SK-N-SH (cell line): ENCODE data around the gene NFKBIE. TPM values are rescaled to one million over a fixed set of nuclear protein-coding genes. Genes with fewer than 3 reads are reported as not detected.

ENCODE experiments used
- CTCF ChIA-PET: fragments of 300-600, 350-600 bp; formaldehyde crosslinking; extraction: SDS; loops from one replicate; lab custom pipeline; 2021; lab: Yijun Ruan, JAX
- POLR2A ChIA-PET: fragments of 350-600 bp; sonication (Branson Sonifier 250); formaldehyde crosslinking; extraction: SDS; loops from one replicate; lab custom pipeline; 2020; ENCODE audit warnings: antibody characterized with exemption, inconsistent platforms; lab: Yijun Ruan, JAX
- DNase-seq: peaks from one replicate; pipeline ENCODE4 v3.0.0; 2012
- H2AFZ ChIP-seq: fragments of 200-600 bp; sonication (generic); 2 replicates; pipeline ENCODE4 v1.8.1; 2016; ENCODE audit warnings: antibody characterized with exemption, mild to moderate bottlenecking, low read depth
- H3F3A ChIP-seq: fragments of 200-600 bp; sonication (generic); replicated peaks from 2 replicates; pipeline ENCODE3; 2016; ENCODE audit warnings: antibody characterized with exemption, mild to moderate bottlenecking; ENCODE audit not compliant: insufficient read depth
- H3K27ac ChIP-seq, 2 experiments: fragments of 200-500 bp in 1 of 2; fragments of 200-600 bp in 1 of 2; sonication (Bioruptor generic) in 1 of 2; sonication (generic), shearing (Covaris generic) in 1 of 2; 2 replicates each; pipeline versions ENCODE4 v1.5.1 to v1.6.1; 2014 to 2016; ENCODE audit warnings: low read depth in 2 of 2, inconsistent platforms in 1 of 2, low read length in 1 of 2, mild to moderate bottlenecking in 1 of 2, mixed read lengths in 1 of 2
- H3K27me3 ChIP-seq: fragments of 200-600 bp; sonication (generic), shearing (Covaris generic); 2 replicates; pipeline ENCODE4 v1.6.1; 2016; ENCODE audit warnings: mixed run types; ENCODE audit not compliant: insufficient read depth
- H3K36me3 ChIP-seq, 2 experiments: fragments of 200-500 bp in 1 of 2; fragments of 200-600 bp in 1 of 2; sonication (Bioruptor generic) in 1 of 2; sonication (generic) in 1 of 2; replicated peaks in 1 of 2; 2 replicates each; pipeline versions ENCODE3 to v1.5.1; 2014 to 2016; ENCODE audit warnings: low read length in 1 of 2, mild to moderate bottlenecking in 1 of 2; ENCODE audit not compliant: insufficient read depth in 2 of 2, control insufficient read depth in 1 of 2
- H3K4me1 ChIP-seq, 2 experiments: fragments of 200-500 bp in 1 of 2; fragments of 200-600 bp in 1 of 2; sonication (Bioruptor generic) in 1 of 2; sonication (generic), shearing (Covaris generic) in 1 of 2; 2 replicates each; pipeline versions ENCODE4 v1.5.1 to v1.6.1; 2014 to 2016; ENCODE audit warnings: low read depth in 1 of 2, low read length in 1 of 2, mixed run types in 1 of 2; ENCODE audit not compliant: insufficient read depth in 2 of 2, control insufficient read depth in 1 of 2
- H3K4me2 ChIP-seq: fragments of 200-600 bp; sonication (generic), shearing (Covaris generic); 2 replicates; pipeline ENCODE4 v1.6.1; 2017; ENCODE audit warnings: mixed run types
- H3K4me3 ChIP-seq, 2 experiments: fragments of 200-500 bp in 1 of 2; fragments of 200-600 bp in 1 of 2; sonication (Bioruptor generic) in 1 of 2; sonication (generic), shearing (Covaris generic) in 1 of 2; 2 replicates each; pipeline versions ENCODE4 v1.5.1 to v1.8.1; 2014 to 2016; ENCODE audit warnings: low read depth in 2 of 2, inconsistent platforms in 1 of 2, low read length in 1 of 2, mild to moderate bottlenecking in 1 of 2, mixed read lengths in 1 of 2, moderate library complexity in 1 of 2
- H3K79me2 ChIP-seq: fragments of 200-600 bp; sonication (generic); 2 replicates; pipeline ENCODE4 v1.8.1; 2017; ENCODE audit warnings: mild to moderate bottlenecking; ENCODE audit not compliant: insufficient read depth
- H3K9ac ChIP-seq: fragments of 200-600 bp; sonication (generic); 2 replicates; pipeline ENCODE4 v1.6.1; 2017; ENCODE audit warnings: mixed run types
- H3K9me2 ChIP-seq: fragments of 200-600 bp; sonication (generic); 2 replicates; pipeline ENCODE4 v1.6.1; 2017; ENCODE audit warnings: mixed run types
- H3K9me3 ChIP-seq: fragments of 200-600 bp; sonication (generic); 2 replicates; pipeline ENCODE4 v1.6.1; 2017; ENCODE audit warnings: mixed run types, mild to moderate bottlenecking, moderate library complexity
- H4K20me1 ChIP-seq: fragments of 200-600 bp; sonication (generic); 2 replicates; pipeline ENCODE4 v1.6.1; 2017; ENCODE audit warnings: mild to moderate bottlenecking, mixed run types; ENCODE audit not compliant: insufficient read depth
- EZH2phosphoT487 ChIP-seq: fragments of 200-600 bp; sonication (generic); IDR thresholded peaks from 2 replicates; pipeline ENCODE4 v1.6.1; 2017; ENCODE audit warnings: low read depth, mixed run types, mild to moderate bottlenecking, antibody characterized with exemption, moderate library complexity, borderline replicate concordance
- FOXJ3 ChIP-seq: sonication (generic); formaldehyde crosslinking; IDR thresholded peaks from 2 replicates; pipeline ENCODE4 v1.5.1; 2020; ENCODE audit warnings: mild to moderate bottlenecking, missing genetic modification reagents
- JUND ChIP-seq: IDR thresholded peaks from 2 replicates; pipeline ENCODE4 v1.4.0; 2012
- MEF2A ChIP-seq: IDR thresholded peaks from 2 replicates; pipeline ENCODE4 v1.4.0; 2012; ENCODE audit warnings: low read depth, borderline replicate concordance
- MXI1 ChIP-seq: IDR thresholded peaks from 2 replicates; pipeline ENCODE4 v1.6.1; 2012; ENCODE audit warnings: mild to moderate bottlenecking, low read depth, low read length, improper control_type of control experiment
- NRF1 ChIP-seq: IDR thresholded peaks from 2 replicates; pipeline ENCODE4 v1.6.1; 2012; ENCODE audit warnings: low read depth, mild to moderate bottlenecking, low read length
- RAD21 ChIP-seq: IDR thresholded peaks from 2 replicates; pipeline ENCODE4 v1.6.1; 2012; ENCODE audit warnings: mild to moderate bottlenecking, low read length
- RCOR1 ChIP-seq: fragments of 150-350 bp; IDR thresholded peaks from 2 replicates; pipeline ENCODE4 v1.6.1; 2017; ENCODE audit warnings: antibody characterized with exemption, low read length
- RFX5 ChIP-seq: IDR thresholded peaks from 2 replicates; pipeline ENCODE4 v1.6.1; 2012; ENCODE audit warnings: mild to moderate bottlenecking, improper control_type of control experiment, low read length
- RXRA ChIP-seq: IDR thresholded peaks from 2 replicates; pipeline ENCODE4 v1.4.0; 2012; ENCODE audit warnings: low read depth, mild to moderate bottlenecking, borderline replicate concordance
- SIN3A ChIP-seq: IDR thresholded peaks from 2 replicates; pipeline ENCODE4 v1.6.1; 2012; ENCODE audit warnings: low read depth, mild to moderate bottlenecking, low read length, moderate library complexity, borderline replicate concordance
- TAF1 ChIP-seq: IDR thresholded peaks from 2 replicates; pipeline ENCODE4 v1.6.1; 2012; ENCODE audit warnings: low read depth, mild to moderate bottlenecking, low read length, moderate library complexity, borderline replicate concordance
- WGBS: methylation state at CpG from one replicate; pipeline ENCODE4 v1.1.6; 2017; ENCODE audit warnings: low lambda C conversion rate; 5-methylcytosine and 5-hydroxymethylcytosine counted together
- polyA plus RNA-seq, 3 experiments: library from polyadenylated mRNA; depleted of rRNA; stranded (reverse); fragments of >200 nt; gene quantifications; 2 replicates each; pipeline ENCODE4 v1.2.3, GENCODE V29; 2012
- TF ChIP-seq, protein P1 (sequence below): IDR thresholded peaks from 2 replicates; pipeline ENCODE4 v1.6.1; 2012; ENCODE audit warnings: mild to moderate bottlenecking, low read depth, low read length, moderate library complexity
- TF ChIP-seq, protein P2 (sequence below): IDR thresholded peaks from 2 replicates; pipeline ENCODE4 v1.4.0; 2012; ENCODE audit warnings: low read depth, borderline replicate concordance
- TF ChIP-seq, protein P3 (sequence below): IDR thresholded peaks from 2 replicates; pipeline ENCODE4 v1.4.0; 2012; ENCODE audit warnings: low read depth

NFKBIE gene
- polyA plus RNA-seq, 1 of the 3 experiments (the other 2 are of a cell fraction) = 5.8 TPM

DNA sequence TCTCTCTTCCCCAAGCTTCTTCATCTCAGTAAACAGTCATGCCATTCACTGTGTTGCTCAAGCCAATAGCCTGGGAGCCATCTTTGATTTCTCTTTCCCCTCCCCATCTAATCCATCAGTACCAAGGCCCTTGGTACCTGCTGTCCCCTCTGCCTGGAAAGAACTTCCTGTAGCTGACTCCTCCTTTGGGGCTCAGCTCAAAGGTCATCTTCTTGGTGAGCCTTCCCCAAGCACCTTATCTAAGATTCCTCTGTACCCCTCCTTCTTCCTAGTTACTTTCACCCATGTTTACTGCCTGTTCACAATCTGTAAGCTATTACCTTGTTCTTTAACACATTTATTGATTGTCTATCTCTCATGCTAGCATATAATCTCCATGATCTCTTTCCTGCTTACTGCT is 44.3 kb upstream of the NFKBIE start (continued):
- TF ChIP-seq RXRA (no peak), NRF1 (no peak)

DNA sequence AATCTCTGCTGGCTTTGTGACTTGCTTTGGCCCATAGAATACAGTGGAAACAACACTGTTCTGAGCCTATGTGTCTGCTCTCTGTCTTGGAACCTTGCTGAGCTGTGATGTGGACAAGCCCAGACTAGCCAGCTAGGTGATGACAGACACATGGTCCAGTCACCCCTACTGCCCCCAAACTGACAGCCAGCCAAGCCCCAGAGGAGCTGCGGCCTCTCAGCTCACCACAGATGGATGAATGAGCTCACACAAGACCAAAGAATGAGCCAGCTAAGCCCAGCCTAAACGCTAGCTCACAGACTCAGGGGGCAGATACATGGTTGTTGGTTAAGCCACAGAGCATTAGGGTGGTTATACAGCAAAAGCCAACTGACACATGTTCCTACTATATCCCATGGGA is 43.7 kb upstream of the NFKBIE start:
- DNase-seq = no peak
- H3F3A ChIP-seq = no peaks in the 10 kb centered on the region
- CTCF ChIA-PET = interaction anchor here (1.0 to 16.5 kb wide), 6 partner anchors 11 to 71 kb away, joined by 3 to 238 read pairs (median 4); partner anchors contain the start of genes NFKBIE and TMEM151B
- H2AFZ ChIP-seq = no peak overlapping the region
- WGBS = 83% methylated on average over 1 of the region's 2 CpGs
- H3K4me2 ChIP-seq = no peak overlapping the region
- no peaks in the 10 kb centered on the region for H3K9me3 ChIP-seq
- H3K9ac ChIP-seq = no peak overlapping the region
- no peak overlapping the region for H3K4me3 ChIP-seq
- TF ChIP-seq TAF1 = no peak
- TF ChIP-seq RAD21 = no peak
- no peak for TF ChIP-seq SIN3A
- TF ChIP-seq MEF2A = no peak
- no peak for TF ChIP-seq RCOR1
- TF ChIP-seq FOXJ3 (CRISPR knock-in tag) = no peak
- TF ChIP-seq RFX5 = no peak
- TF ChIP-seq, protein P1, sequence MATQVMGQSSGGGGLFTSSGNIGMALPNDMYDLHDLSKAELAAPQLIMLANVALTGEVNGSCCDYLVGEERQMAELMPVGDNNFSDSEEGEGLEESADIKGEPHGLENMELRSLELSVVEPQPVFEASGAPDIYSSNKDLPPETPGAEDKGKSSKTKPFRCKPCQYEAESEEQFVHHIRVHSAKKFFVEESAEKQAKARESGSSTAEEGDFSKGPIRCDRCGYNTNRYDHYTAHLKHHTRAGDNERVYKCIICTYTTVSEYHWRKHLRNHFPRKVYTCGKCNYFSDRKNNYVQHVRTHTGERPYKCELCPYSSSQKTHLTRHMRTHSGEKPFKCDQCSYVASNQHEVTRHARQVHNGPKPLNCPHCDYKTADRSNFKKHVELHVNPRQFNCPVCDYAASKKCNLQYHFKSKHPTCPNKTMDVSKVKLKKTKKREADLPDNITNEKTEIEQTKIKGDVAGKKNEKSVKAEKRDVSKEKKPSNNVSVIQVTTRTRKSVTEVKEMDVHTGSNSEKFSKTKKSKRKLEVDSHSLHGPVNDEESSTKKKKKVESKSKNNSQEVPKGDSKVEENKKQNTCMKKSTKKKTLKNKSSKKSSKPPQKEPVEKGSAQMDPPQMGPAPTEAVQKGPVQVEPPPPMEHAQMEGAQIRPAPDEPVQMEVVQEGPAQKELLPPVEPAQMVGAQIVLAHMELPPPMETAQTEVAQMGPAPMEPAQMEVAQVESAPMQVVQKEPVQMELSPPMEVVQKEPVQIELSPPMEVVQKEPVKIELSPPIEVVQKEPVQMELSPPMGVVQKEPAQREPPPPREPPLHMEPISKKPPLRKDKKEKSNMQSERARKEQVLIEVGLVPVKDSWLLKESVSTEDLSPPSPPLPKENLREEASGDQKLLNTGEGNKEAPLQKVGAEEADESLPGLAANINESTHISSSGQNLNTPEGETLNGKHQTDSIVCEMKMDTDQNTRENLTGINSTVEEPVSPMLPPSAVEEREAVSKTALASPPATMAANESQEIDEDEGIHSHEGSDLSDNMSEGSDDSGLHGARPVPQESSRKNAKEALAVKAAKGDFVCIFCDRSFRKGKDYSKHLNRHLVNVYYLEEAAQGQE = no peak
- no peak for TF ChIP-seq MXI1
- TF ChIP-seq JUND = no peak
- no peak for TF ChIP-seq EZH2phosphoT487
- TF ChIP-seq, protein P2, sequence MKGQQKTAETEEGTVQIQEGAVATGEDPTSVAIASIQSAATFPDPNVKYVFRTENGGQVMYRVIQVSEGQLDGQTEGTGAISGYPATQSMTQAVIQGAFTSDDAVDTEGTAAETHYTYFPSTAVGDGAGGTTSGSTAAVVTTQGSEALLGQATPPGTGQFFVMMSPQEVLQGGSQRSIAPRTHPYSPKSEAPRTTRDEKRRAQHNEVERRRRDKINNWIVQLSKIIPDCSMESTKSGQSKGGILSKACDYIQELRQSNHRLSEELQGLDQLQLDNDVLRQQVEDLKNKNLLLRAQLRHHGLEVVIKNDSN = no peak
- TF ChIP-seq, protein P3, sequence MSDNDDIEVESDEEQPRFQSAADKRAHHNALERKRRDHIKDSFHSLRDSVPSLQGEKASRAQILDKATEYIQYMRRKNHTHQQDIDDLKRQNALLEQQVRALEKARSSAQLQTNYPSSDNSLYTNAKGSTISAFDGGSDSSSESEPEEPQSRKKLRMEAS = no peak
- POLR2A ChIA-PET = interaction anchor here (1.5 kb wide), 1 partner anchor 63 kb away, joined by 3 read pairs; the partner anchor contains the start of gene HSP90AB1
- H3K9me2 ChIP-seq = no peaks in the 10 kb centered on the region
- H3K4me1 ChIP-seq = peaks cover 4 to 8% of the 10 kb centered on the region in 2 experiments; a peak in 3 of 4 replicates
- H3K27ac ChIP-seq = no peak overlapping the region; a peak in 1 of 4 replicates
- no peaks in the 10 kb centered on the region for H3K27me3 ChIP-seq
- no peaks in the 10 kb centered on the region for H4K20me1 ChIP-seq
- peaks cover 11% of the 10 kb centered on the region; the same call in 1 of the 2 replicates for H3K79me2 ChIP-seq
- H3K36me3 ChIP-seq = peaks cover 13 to 60% of the 10 kb centered on the region in 2 experiments
